ENCODE data around the gene SND1.

SND1 gene

DNA sequence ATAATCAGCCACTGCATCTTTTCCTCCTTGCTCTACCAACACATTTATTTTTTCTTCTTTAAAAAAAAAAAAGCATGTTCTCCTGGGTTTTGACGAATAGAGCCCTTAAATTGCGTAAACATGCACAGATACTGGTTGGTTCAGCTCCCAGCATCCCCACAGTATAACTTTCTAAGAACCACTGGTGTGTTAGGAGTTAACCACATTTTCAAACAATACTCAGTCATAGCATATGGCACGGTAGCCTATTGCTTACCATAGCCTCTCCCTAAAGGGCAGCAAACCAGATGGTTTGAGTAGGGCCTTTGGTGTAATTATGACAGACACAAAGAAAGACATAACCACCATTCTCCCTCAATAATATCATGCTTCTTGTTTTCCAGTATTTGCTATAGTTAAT lies 234.3 kb downstream of the SND1 start:
- Histone ChIP-seq H3K4me3 (replicated peaks; ENCODE audit: insufficient read depth, low read length) (no peak overlapping the region), H3K27ac (replicated peaks) (no peak overlapping the region), H3K27me3 (ENCODE audit: insufficient read depth, poor library complexity, severe bottlenecking) (no peaks in the 10 kb centered on the region)
- no peak for TF ChIP-seq POLR2AphosphoS5 (IDR thresholded peaks at IDR 0.05; ENCODE audit: low read depth)
- no peak for TF ChIP-seq GABPA (IDR thresholded peaks at IDR 0.05; ENCODE audit: low read depth)
- TF ChIP-seq, protein P1, sequence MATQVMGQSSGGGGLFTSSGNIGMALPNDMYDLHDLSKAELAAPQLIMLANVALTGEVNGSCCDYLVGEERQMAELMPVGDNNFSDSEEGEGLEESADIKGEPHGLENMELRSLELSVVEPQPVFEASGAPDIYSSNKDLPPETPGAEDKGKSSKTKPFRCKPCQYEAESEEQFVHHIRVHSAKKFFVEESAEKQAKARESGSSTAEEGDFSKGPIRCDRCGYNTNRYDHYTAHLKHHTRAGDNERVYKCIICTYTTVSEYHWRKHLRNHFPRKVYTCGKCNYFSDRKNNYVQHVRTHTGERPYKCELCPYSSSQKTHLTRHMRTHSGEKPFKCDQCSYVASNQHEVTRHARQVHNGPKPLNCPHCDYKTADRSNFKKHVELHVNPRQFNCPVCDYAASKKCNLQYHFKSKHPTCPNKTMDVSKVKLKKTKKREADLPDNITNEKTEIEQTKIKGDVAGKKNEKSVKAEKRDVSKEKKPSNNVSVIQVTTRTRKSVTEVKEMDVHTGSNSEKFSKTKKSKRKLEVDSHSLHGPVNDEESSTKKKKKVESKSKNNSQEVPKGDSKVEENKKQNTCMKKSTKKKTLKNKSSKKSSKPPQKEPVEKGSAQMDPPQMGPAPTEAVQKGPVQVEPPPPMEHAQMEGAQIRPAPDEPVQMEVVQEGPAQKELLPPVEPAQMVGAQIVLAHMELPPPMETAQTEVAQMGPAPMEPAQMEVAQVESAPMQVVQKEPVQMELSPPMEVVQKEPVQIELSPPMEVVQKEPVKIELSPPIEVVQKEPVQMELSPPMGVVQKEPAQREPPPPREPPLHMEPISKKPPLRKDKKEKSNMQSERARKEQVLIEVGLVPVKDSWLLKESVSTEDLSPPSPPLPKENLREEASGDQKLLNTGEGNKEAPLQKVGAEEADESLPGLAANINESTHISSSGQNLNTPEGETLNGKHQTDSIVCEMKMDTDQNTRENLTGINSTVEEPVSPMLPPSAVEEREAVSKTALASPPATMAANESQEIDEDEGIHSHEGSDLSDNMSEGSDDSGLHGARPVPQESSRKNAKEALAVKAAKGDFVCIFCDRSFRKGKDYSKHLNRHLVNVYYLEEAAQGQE (IDR thresholded peaks at IDR 0.05; ENCODE audit: insufficient replicate concordance, low read depth) = no peak
- TF ChIP-seq SPI1 (IDR thresholded peaks at IDR 0.05; ENCODE audit: borderline replicate concordance, low read depth) = no peak
- TF ChIP-seq, protein P2, sequence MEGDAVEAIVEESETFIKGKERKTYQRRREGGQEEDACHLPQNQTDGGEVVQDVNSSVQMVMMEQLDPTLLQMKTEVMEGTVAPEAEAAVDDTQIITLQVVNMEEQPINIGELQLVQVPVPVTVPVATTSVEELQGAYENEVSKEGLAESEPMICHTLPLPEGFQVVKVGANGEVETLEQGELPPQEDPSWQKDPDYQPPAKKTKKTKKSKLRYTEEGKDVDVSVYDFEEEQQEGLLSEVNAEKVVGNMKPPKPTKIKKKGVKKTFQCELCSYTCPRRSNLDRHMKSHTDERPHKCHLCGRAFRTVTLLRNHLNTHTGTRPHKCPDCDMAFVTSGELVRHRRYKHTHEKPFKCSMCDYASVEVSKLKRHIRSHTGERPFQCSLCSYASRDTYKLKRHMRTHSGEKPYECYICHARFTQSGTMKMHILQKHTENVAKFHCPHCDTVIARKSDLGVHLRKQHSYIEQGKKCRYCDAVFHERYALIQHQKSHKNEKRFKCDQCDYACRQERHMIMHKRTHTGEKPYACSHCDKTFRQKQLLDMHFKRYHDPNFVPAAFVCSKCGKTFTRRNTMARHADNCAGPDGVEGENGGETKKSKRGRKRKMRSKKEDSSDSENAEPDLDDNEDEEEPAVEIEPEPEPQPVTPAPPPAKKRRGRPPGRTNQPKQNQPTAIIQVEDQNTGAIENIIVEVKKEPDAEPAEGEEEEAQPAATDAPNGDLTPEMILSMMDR (IDR thresholded peaks at IDR 0.05; ENCODE audit: insufficient read depth, low read length) = no peak
- DNase-seq (ENCODE audit: low read depth in 1 of 2, low spot score in 1 of 2) = no peak

DNA sequence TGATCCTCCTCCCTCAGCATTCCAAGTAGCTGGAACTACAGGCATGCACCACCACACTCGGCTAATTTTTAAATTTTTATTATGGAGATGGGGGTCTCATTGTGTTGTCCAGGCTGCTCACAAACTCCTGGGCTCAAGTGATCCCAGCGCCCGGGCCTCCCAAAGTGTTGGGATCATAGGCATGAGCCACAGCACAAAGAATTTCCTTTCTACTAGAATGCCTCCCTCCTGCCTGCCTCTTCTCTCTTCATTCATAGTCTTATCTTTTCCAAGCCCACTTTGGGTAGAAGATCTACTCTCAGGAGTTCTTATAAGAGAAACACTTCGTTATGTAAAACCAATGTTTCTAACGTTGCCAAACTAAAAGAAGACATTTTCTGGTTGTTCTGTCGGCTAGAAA lies 235.1 kb downstream of the SND1 start:
- TF ChIP-seq, protein P2 (IDR thresholded peaks at IDR 0.05; ENCODE audit: insufficient read depth, low read length) = no peak
- no peak for TF ChIP-seq SPI1 (IDR thresholded peaks at IDR 0.05; ENCODE audit: borderline replicate concordance, low read depth)
- TF ChIP-seq POLR2AphosphoS5 (IDR thresholded peaks at IDR 0.05; ENCODE audit: low read depth) = no peak
- TF ChIP-seq GABPA (IDR thresholded peaks at IDR 0.05; ENCODE audit: low read depth) = no peak
- TF ChIP-seq, protein P1 (IDR thresholded peaks at IDR 0.05; ENCODE audit: insufficient replicate concordance, low read depth) = no peak
- Histone ChIP-seq H3K27me3 (ENCODE audit: insufficient read depth, poor library complexity, severe bottlenecking) (no peaks in the 10 kb centered on the region), H3K4me3 (replicated peaks; ENCODE audit: insufficient read depth, low read length) (no peak overlapping the region), H3K27ac (replicated peaks) (no peak overlapping the region)
- DNase-seq (ENCODE audit: low read depth in 1 of 2, low spot score in 1 of 2) = no peak

DNA sequence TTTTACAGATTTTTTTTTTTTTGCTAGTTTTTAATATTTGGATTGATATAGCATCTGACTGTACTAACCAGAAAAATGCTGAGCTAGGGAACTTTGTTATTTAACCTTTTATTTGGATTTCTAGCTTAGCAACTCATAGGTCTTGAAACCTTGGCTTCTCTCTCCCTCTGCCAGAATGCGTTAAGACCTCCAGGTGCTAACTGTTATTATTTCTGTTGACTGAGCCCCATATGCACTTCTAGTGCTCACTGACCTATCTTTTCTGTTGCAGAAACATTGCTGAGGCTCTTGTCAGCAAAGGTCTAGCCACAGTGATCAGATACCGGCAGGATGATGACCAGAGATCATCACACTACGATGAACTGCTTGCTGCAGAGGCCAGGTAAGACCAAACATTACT lies 235.6 kb downstream of the SND1 start:
- DNase-seq (ENCODE audit: low read depth in 1 of 2, low spot score in 1 of 2) = no peak
- no peak overlapping the region for H3K27ac ChIP-seq (replicated peaks)
- H3K27me3 ChIP-seq (ENCODE audit: insufficient read depth, poor library complexity, severe bottlenecking) = no peaks in the 10 kb centered on the region
- no peak overlapping the region for H3K4me3 ChIP-seq (replicated peaks; ENCODE audit: insufficient read depth, low read length)
- TF ChIP-seq, protein P1 (IDR thresholded peaks at IDR 0.05; ENCODE audit: insufficient replicate concordance, low read depth) = no peak
- no peak for TF ChIP-seq GABPA (IDR thresholded peaks at IDR 0.05; ENCODE audit: low read depth)
- no peak for TF ChIP-seq SPI1 (IDR thresholded peaks at IDR 0.05; ENCODE audit: borderline replicate concordance, low read depth)
- TF ChIP-seq POLR2AphosphoS5 (IDR thresholded peaks at IDR 0.05; ENCODE audit: low read depth) = no peak
- TF ChIP-seq, protein P2 (IDR thresholded peaks at IDR 0.05; ENCODE audit: insufficient read depth, low read length) = no peak

Data from HL-60 (cell line).